GM10266 (cell line): ENCODE data around the gene PRR9.

Experiments used
- DNase-seq: peaks from one replicate; pipeline ENCODE4 v3.0.0; 2012; ENCODE audit errors: extremely low spot score
- CTCF ChIP-seq: IDR thresholded peaks from 2 replicates; pipeline ENCODE4 v1.5.1; 2012; ENCODE audit warnings: mild to moderate bottlenecking, low read depth; ENCODE audit not compliant: control insufficient read depth, insufficient read depth; ENCODE audit errors: missing control alignments

Gene PRR9

GRCh38 chr1:153213519-153213918 lies 3.9 kb upstream of the PRR9 start:
- no peak for DNase-seq
- TF ChIP-seq CTCF, result no peak

- no peak for DNase-seq
- TF ChIP-seq CTCF, result no peak
Measured at GRCh38 chr1:153217744-153218416, 496 bp downstream of the PRR9 start.

GRCh38 chr1:153220606-153221303 lies 3.4 kb downstream of the PRR9 start:
- no peak for DNase-seq

GRCh38 chr1:153223040-153223891 lies 5.9 kb downstream of the PRR9 start:
- DNase-seq, result peak; percentile 21
- TF ChIP-seq CTCF, result peak; percentile 69

More at GRCh38 chr1:153220606-153221303, 3.4 kb downstream of the PRR9 start:
- no peak for TF ChIP-seq CTCF

GRCh38 chr1:153227810-153228209 lies 10.4 kb downstream of the PRR9 start:
- no peak for DNase-seq
- TF ChIP-seq CTCF, result no peak

- no peak for DNase-seq
Measured at GRCh38 chr1:153228491-153228890, 11.1 kb downstream of the PRR9 start.

More at GRCh38 chr1:153228491-153228890, 11.1 kb downstream of the PRR9 start:
- TF ChIP-seq CTCF, result no peak
